Esophagus muscularis mucosa (tissue), 3 donors: ENCODE measurements around the gene GGACT.

Experiments used
- CTCF ChIP-seq, 3 experiments: fragments of 200-600 bp in 2 of 3; fragments of 450-650 bp in 1 of 3; sonication (generic) in 2 of 3; IDR thresholded peaks; one replicate each; pipeline ENCODE4 v1.5.1; 2017 to 2019; ENCODE audit warnings: antibody characterized with exemption in 3 of 3, mild to moderate bottlenecking in 2 of 3, moderate library complexity in 1 of 3
- POLR2A ChIP-seq: fragments of 450-650 bp; IDR thresholded peaks from one replicate; pipeline ENCODE4 v1.6.1; 2017; ENCODE audit warnings: antibody characterized with exemption, moderate library complexity, mild to moderate bottlenecking, low read depth
- POLR2AphosphoS5 ChIP-seq, 2 donors: sonication (generic); formaldehyde crosslinking; IDR thresholded peaks; one replicate each; pipeline ENCODE4 v1.6.1; 2017; ENCODE audit warnings: antibody characterized with exemption in 2 of 2

GRCh38 chr13:100519626-100520025, 69.0 kb downstream of the GGACT start:
- TF ChIP-seq POLR2A (no peak), CTCF (IDR thresholded peaks at IDR 0.05) (no peak), POLR2AphosphoS5 (IDR thresholded peaks at IDR 0.05) (no peak)
